ENCODE results near the gene ZKSCAN3. TPM values are rescaled to one million over a fixed set of nuclear protein-coding genes. Genes with fewer than 3 reads are reported as not detected.
A peak's percentile ranks its signal among the peaks of the same experiment; 100 is the strongest.

Gene ZKSCAN3
- total and polyA plus RNA-seq, 10 of the 15 experiments (the other 5 are each of a cell fraction or from before 2014, with no cell fraction given) = 0.86 to 4.3 (median 3.1) TPM

- TF ChIP-seq ETV6 (conservative IDR thresholded peaks at IDR 0.05 in 1 of 2, IDR thresholded peaks at IDR 0.05 in 1 of 2; ENCODE audit: borderline replicate concordance in 1 of 2, low read depth in 1 of 2) = 0 out of 4 replicates have a peak, but pooled peaks of 1 of the 2 experiments have one; percentile 13
- no peak for TF ChIP-seq TARDBP (IDR thresholded peaks at IDR 0.05; ENCODE audit: borderline replicate concordance)
- TF ChIP-seq IRF4 (IDR thresholded peaks at IDR 0.05; ENCODE audit: low read depth, low read length) = peak; percentile 37; the same call in 1 of the 2 replicates
- no peak for TF ChIP-seq NR2C2 (IDR thresholded peaks at IDR 0.05; ENCODE audit: borderline replicate concordance, control insufficient read depth, insufficient read length, low read depth)
- TF ChIP-seq, protein P1, sequence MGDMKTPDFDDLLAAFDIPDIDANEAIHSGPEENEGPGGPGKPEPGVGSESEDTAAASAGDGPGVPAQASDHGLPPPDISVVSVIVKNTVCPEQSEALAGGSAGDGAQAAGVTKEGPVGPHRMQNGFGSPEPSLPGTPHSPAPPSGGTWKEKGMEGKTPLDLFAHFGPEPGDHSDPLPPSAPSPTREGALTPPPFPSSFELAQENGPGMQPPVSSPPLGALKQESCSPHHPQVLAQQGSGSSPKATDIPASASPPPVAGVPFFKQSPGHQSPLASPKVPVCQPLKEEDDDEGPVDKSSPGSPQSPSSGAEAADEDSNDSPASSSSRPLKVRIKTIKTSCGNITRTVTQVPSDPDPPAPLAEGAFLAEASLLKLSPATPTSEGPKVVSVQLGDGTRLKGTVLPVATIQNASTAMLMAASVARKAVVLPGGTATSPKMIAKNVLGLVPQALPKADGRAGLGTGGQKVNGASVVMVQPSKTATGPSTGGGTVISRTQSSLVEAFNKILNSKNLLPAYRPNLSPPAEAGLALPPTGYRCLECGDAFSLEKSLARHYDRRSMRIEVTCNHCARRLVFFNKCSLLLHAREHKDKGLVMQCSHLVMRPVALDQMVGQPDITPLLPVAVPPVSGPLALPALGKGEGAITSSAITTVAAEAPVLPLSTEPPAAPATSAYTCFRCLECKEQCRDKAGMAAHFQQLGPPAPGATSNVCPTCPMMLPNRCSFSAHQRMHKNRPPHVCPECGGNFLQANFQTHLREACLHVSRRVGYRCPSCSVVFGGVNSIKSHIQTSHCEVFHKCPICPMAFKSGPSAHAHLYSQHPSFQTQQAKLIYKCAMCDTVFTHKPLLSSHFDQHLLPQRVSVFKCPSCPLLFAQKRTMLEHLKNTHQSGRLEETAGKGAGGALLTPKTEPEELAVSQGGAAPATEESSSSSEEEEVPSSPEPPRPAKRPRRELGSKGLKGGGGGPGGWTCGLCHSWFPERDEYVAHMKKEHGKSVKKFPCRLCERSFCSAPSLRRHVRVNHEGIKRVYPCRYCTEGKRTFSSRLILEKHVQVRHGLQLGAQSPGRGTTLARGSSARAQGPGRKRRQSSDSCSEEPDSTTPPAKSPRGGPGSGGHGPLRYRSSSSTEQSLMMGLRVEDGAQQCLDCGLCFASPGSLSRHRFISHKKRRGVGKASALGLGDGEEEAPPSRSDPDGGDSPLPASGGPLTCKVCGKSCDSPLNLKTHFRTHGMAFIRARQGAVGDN (IDR thresholded peaks at IDR 0.05) = no peak
- TF ChIP-seq TCF3 (IDR thresholded peaks at IDR 0.05; ENCODE audit: borderline replicate concordance, insufficient read depth, low read depth, low read length) = no peak
- TF ChIP-seq, protein P2, sequence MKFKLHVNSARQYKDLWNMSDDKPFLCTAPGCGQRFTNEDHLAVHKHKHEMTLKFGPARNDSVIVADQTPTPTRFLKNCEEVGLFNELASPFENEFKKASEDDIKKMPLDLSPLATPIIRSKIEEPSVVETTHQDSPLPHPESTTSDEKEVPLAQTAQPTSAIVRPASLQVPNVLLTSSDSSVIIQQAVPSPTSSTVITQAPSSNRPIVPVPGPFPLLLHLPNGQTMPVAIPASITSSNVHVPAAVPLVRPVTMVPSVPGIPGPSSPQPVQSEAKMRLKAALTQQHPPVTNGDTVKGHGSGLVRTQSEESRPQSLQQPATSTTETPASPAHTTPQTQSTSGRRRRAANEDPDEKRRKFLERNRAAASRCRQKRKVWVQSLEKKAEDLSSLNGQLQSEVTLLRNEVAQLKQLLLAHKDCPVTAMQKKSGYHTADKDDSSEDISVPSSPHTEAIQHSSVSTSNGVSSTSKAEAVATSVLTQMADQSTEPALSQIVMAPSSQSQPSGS (IDR thresholded peaks at IDR 0.05; ENCODE audit: low read length) = no peak
- TF ChIP-seq LARP7 (IDR thresholded peaks at IDR 0.05) = no peak
- 0 out of 2 replicates have a peak, but pooled peaks have one; percentile 53 for TF ChIP-seq RB1 (IDR thresholded peaks at IDR 0.05; ENCODE audit: borderline replicate concordance)
- TF ChIP-seq CREM (IDR thresholded peaks at IDR 0.05; ENCODE audit: low read depth) = peak; percentile 51
- peak; percentile 76 for TF ChIP-seq YY1 (IDR thresholded peaks at IDR 0.05; ENCODE audit: low read depth, low read length)
- no peak for TF ChIP-seq PKNOX1 (IDR thresholded peaks at IDR 0.05)
- TF ChIP-seq CEBPB (IDR thresholded peaks at IDR 0.05; ENCODE audit: borderline replicate concordance in 1 of 2, low read depth in 2 of 2, low read length in 2 of 2) = no peak
- no peak for TF ChIP-seq NFYA (IDR thresholded peaks at IDR 0.05; ENCODE audit: borderline replicate concordance, low read depth, low read length)
- no peak for TF ChIP-seq EP300 (IDR thresholded peaks at IDR 0.05; ENCODE audit: borderline replicate concordance in 1 of 2, control insufficient read depth in 1 of 2, low read depth in 2 of 2, low read length in 2 of 2)
- TF ChIP-seq DPF2 (IDR thresholded peaks at IDR 0.05) = no peak
- TF ChIP-seq USF2 (IDR thresholded peaks at IDR 0.05; ENCODE audit: borderline replicate concordance, low read depth, low read length) = no peak
- TF ChIP-seq ZNF24 (IDR thresholded peaks at IDR 0.05) = no peak
- no peak for TF ChIP-seq FOXK2 (IDR thresholded peaks at IDR 0.05)
- TF ChIP-seq, protein P3, sequence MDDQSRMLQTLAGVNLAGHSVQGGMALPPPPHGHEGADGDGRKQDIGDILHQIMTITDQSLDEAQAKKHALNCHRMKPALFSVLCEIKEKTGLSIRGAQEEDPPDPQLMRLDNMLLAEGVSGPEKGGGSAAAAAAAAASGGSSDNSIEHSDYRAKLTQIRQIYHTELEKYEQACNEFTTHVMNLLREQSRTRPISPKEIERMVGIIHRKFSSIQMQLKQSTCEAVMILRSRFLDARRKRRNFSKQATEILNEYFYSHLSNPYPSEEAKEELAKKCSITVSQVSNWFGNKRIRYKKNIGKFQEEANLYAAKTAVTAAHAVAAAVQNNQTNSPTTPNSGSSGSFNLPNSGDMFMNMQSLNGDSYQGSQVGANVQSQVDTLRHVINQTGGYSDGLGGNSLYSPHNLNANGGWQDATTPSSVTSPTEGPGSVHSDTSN (IDR thresholded peaks at IDR 0.05; ENCODE audit: insufficient replicate concordance, low read depth, low read length) = no peak
Measured at GRCh38 chr6:28349892-28350737, at the start of gene ZKSCAN3 (continued).

Measured in GM12878 (cell line).